Vagina (tissue), 2 donors: ENCODE data around the gene UNC13A. TPM values are rescaled to one million over a fixed set of nuclear protein-coding genes. Genes with fewer than 3 reads are reported as not detected.

Experiments used
- DNase-seq, 2 donors: peaks; one replicate each; pipeline ENCODE4 v3.0.0-alpha.2; 2017; ENCODE audit errors: extremely low spot score in 2 of 2
- H3K27ac ChIP-seq: fragments of 200-600 bp; sonication (generic); one replicate; pipeline ENCODE4 v1.5.1; 2019
- H3K27me3 ChIP-seq: fragments of 200-600 bp; sonication (generic); one replicate; pipeline ENCODE4 v1.5.1; 2019
- H3K36me3 ChIP-seq, 2 donors: fragments of 200-600 bp; sonication (generic); one replicate each; pipeline ENCODE4 v1.5.1; 2017 to 2019
- H3K4me1 ChIP-seq: fragments of 200-600 bp; sonication (generic); one replicate; pipeline ENCODE4 v1.5.1; 2019
- H3K4me3 ChIP-seq, 2 donors: fragments of 200-600 bp; sonication (generic); 1 replicate in 1 of 2; 2 replicates in 1 of 2; pipeline ENCODE4 v1.5.1; 2016 to 2019
- H3K9me3 ChIP-seq: fragments of 200-600 bp; sonication (generic); one replicate; pipeline ENCODE4 v1.5.1; 2019
- CTCF ChIP-seq, 3 experiments: fragments of 450-650 bp in 2 of 3; fragments of 200-600 bp in 1 of 3; sonication (generic) in 1 of 3; IDR thresholded peaks; one replicate each; pipeline ENCODE4 v1.5.1; 2017 to 2019; ENCODE audit warnings: antibody characterized with exemption in 3 of 3, mild to moderate bottlenecking in 2 of 3, moderate library complexity in 2 of 3
- POLR2A ChIP-seq, 2 donors: fragments of 450-650 bp; IDR thresholded peaks; one replicate each; pipeline ENCODE4 v1.6.1; 2017; ENCODE audit warnings: antibody characterized with exemption in 2 of 2, mild to moderate bottlenecking in 2 of 2, moderate library complexity in 2 of 2
- POLR2AphosphoS5 ChIP-seq, 2 donors: sonication (generic); formaldehyde crosslinking; IDR thresholded peaks; one replicate each; pipeline ENCODE4 v1.9.0; 2017; ENCODE audit warnings: antibody characterized with exemption in 2 of 2, mild to moderate bottlenecking in 2 of 2, low read depth in 1 of 2; ENCODE audit not compliant: insufficient read depth in 1 of 2
- intact Hi-C: fragments of 100-400 bp; cut with DNase I; formaldehyde crosslinking; loops from one replicate; pipeline ENCODE4 v1.15.1; 2023
- total RNA-seq: library from RNA; depleted of rRNA; stranded (reverse); fragments of >200 nt; gene quantifications from one replicate; pipeline ENCODE4 v1.2.3, GENCODE V29; 2016

Gene UNC13A
- total RNA-seq, 1 donor from 2014 or later = 0.49 TPM

- H3K27me3 ChIP-seq = no peaks in the 10 kb centered on the region
These were observed 35.5 kb downstream of the UNC13A start for GRCh38 chr19:17652627-17653026.

GRCh38 chr19:17648786-17649185 is 39.4 kb downstream of the UNC13A start:
- no peaks in the 10 kb centered on the region for H3K27me3 ChIP-seq
- no peak overlapping the region for H3K27ac ChIP-seq
- TF ChIP-seq CTCF (IDR thresholded peaks at IDR 0.05) (no peak), POLR2A (IDR thresholded peaks at IDR 0.05) (no peak), POLR2AphosphoS5 (IDR thresholded peaks at IDR 0.05; ENCODE audit: insufficient read depth in 1 of 2, low read depth in 1 of 2) (no peak)
- H3K4me3 ChIP-seq = no peak overlapping the region
- H3K9me3 ChIP-seq = no peaks in the 10 kb centered on the region
- H3K4me1 ChIP-seq = no peaks in the 10 kb centered on the region
- no peak for DNase-seq
- H3K36me3 ChIP-seq = no peaks in the 10 kb centered on the region
- intact Hi-C loops = no loop called here

More at GRCh38 chr19:17652627-17653026, 35.5 kb downstream of the UNC13A start:
- DNase-seq = no peak
- TF ChIP-seq POLR2A (IDR thresholded peaks at IDR 0.05) (no peak), CTCF (IDR thresholded peaks at IDR 0.05) (no peak), POLR2AphosphoS5 (IDR thresholded peaks at IDR 0.05; ENCODE audit: insufficient read depth in 1 of 2, low read depth in 1 of 2) (no peak)
- no peak overlapping the region for H3K27ac ChIP-seq
- intact Hi-C loops = no loop called here
- no peaks in the 10 kb centered on the region for H3K9me3 ChIP-seq
- no peak overlapping the region for H3K4me3 ChIP-seq
- H3K4me1 ChIP-seq = no peaks in the 10 kb centered on the region
- H3K36me3 ChIP-seq = no peaks in the 10 kb centered on the region

GRCh38 chr19:17648097-17648660 is 40.0 kb downstream of the UNC13A start:
- TF ChIP-seq CTCF (IDR thresholded peaks at IDR 0.05) (no peak), POLR2A (IDR thresholded peaks at IDR 0.05) (no peak), POLR2AphosphoS5 (IDR thresholded peaks at IDR 0.05; ENCODE audit: insufficient read depth in 1 of 2, low read depth in 1 of 2) (no peak)
- Histone ChIP-seq H3K36me3 (no peaks in the 10 kb centered on the region), H3K4me1 (no peaks in the 10 kb centered on the region), H3K9me3 (no peaks in the 10 kb centered on the region), H3K27me3 (no peaks in the 10 kb centered on the region), H3K27ac (no peak overlapping the region), H3K4me3 (no peak overlapping the region)
- intact Hi-C loops = no loop called here
- no peak for DNase-seq

GRCh38 chr19:17647071-17648020 is 40.8 kb downstream of the UNC13A start:
- intact Hi-C loops = no loop called here
- no peaks in the 10 kb centered on the region for H3K9me3 ChIP-seq
- TF ChIP-seq CTCF (IDR thresholded peaks at IDR 0.05) (no peak), POLR2AphosphoS5 (IDR thresholded peaks at IDR 0.05; ENCODE audit: insufficient read depth in 1 of 2, low read depth in 1 of 2) (no peak), POLR2A (IDR thresholded peaks at IDR 0.05) (no peak)
- H3K4me1 ChIP-seq = no peaks in the 10 kb centered on the region
- no peaks in the 10 kb centered on the region for H3K36me3 ChIP-seq
- DNase-seq = no peak
- H3K4me3 ChIP-seq = no peak overlapping the region
- no peak overlapping the region for H3K27ac ChIP-seq
- H3K27me3 ChIP-seq = no peaks in the 10 kb centered on the region

GRCh38 chr19:17646441-17646840 is 41.7 kb downstream of the UNC13A start:
- H3K27me3 ChIP-seq = no peaks in the 10 kb centered on the region
- intact Hi-C loops = no loop called here
- no peak for DNase-seq
- TF ChIP-seq POLR2AphosphoS5 (IDR thresholded peaks at IDR 0.05; ENCODE audit: insufficient read depth in 1 of 2, low read depth in 1 of 2) = no peak
- TF ChIP-seq POLR2A (IDR thresholded peaks at IDR 0.05) = no peak
- TF ChIP-seq CTCF (IDR thresholded peaks at IDR 0.05) = no peak
- H3K27ac ChIP-seq = no peak overlapping the region
- no peaks in the 10 kb centered on the region for H3K4me1 ChIP-seq
- H3K4me3 ChIP-seq = no peak overlapping the region
- H3K9me3 ChIP-seq = no peaks in the 10 kb centered on the region
- H3K36me3 ChIP-seq = no peaks in the 10 kb centered on the region
